IMR-90 (cell line): Measurements from ENCODE around the gene SAMD8. TPM values are rescaled to one million over a fixed set of nuclear protein-coding genes. Genes with fewer than 3 reads are reported as not detected.

Source experiments
- ATAC-seq: fragments of 200-7000 bp; cut with Tn5 transposase; 2 replicates; pipeline ENCODE4 v1.9.1; 2020; ENCODE audit warnings: low read depth, mild to moderate bottlenecking, moderate library complexity
- BruUV-seq: library from RNA; stranded (reverse); fragments of 400-500 nt; replicated peaks from 2 replicates; lab custom pipeline; 2021; lab: Mats Ljungman, UMichigan
- CTCF ChIA-PET: fragments of 300-600 bp; formaldehyde crosslinking; extraction: SDS; loops from one replicate; lab custom pipeline; 2021; ENCODE audit warnings: antibody characterized with exemption; lab: Yijun Ruan, JAX
- POLR2A ChIA-PET: fragments of 300-600 bp; sonication (Branson Sonifier 250); formaldehyde crosslinking; loops from one replicate; lab custom pipeline; 2022; ENCODE audit warnings: antibody characterized with exemption; ENCODE audit not compliant: unreplicated experiment; lab: Charles Lee
- DNase-seq: peaks from one replicate; pipeline ENCODE4 v3.0.0; 2013
- H2AFZ ChIP-seq: replicated peaks from 2 replicates; pipeline ENCODE3; 2013; ENCODE audit warnings: low read length, mild to moderate bottlenecking; ENCODE audit not compliant: poor library complexity
- H2AK5ac ChIP-seq: 2 replicates; pipeline ENCODE4 v1.6.1; 2013; ENCODE audit warnings: low read depth, low read length, inconsistent platforms
- H2AK9ac ChIP-seq: replicated peaks from 2 replicates; pipeline ENCODE3; 2013; ENCODE audit warnings: mild to moderate bottlenecking, low read depth, low read length, moderate library complexity; ENCODE audit not compliant: poor library complexity
- H2BK120ac ChIP-seq: 2 replicates; pipeline ENCODE4 v1.6.1; 2013; ENCODE audit warnings: low read depth, low read length, inconsistent platforms
- H2BK15ac ChIP-seq: 3 replicates; pipeline ENCODE4 v1.6.1; 2013; ENCODE audit warnings: low read depth, low read length, inconsistent platforms
- H2BK20ac ChIP-seq: 2 replicates; pipeline ENCODE4 v1.6.1; 2013; ENCODE audit warnings: low read depth, mild to moderate bottlenecking, inconsistent platforms, low read length, moderate library complexity
- H2BK5ac ChIP-seq: 2 replicates; pipeline ENCODE4 v1.6.1; 2013; ENCODE audit warnings: mild to moderate bottlenecking, low read depth, low read length, inconsistent platforms; ENCODE audit not compliant: poor library complexity, severe bottlenecking
- H3K14ac ChIP-seq: replicated peaks from 2 replicates; pipeline ENCODE4 v1.6.1; 2013; ENCODE audit warnings: low read depth, low read length, inconsistent platforms
- H3K18ac ChIP-seq: 2 replicates; pipeline ENCODE4 v1.6.1; 2013; ENCODE audit warnings: low read depth, low read length, control low read depth
- H3K23ac ChIP-seq: 2 replicates; pipeline ENCODE4 v1.6.1; 2013; ENCODE audit warnings: low read depth, low read length, inconsistent platforms
- H3K27ac ChIP-seq: 2 replicates; pipeline ENCODE4 v1.5.1; 2013; ENCODE audit warnings: mild to moderate bottlenecking, control low read depth, low read length; ENCODE audit not compliant: insufficient read depth
- H3K27me3 ChIP-seq: 2 replicates; pipeline ENCODE4 v1.6.1; 2013; ENCODE audit warnings: low read length; ENCODE audit not compliant: control insufficient read depth, insufficient read depth
- H3K36me3 ChIP-seq: 2 replicates; pipeline ENCODE4 v1.6.1; 2013; ENCODE audit warnings: low read length, mixed read lengths; ENCODE audit not compliant: control insufficient read depth, insufficient read depth
- H3K4ac ChIP-seq: 2 replicates; pipeline ENCODE4 v1.6.1; 2013; ENCODE audit warnings: low read depth, low read length, inconsistent platforms
- H3K4me1 ChIP-seq: 2 replicates; pipeline ENCODE4 v1.6.1; 2013; ENCODE audit warnings: low read length, mixed read lengths; ENCODE audit not compliant: control insufficient read depth, insufficient read depth
- H3K4me2 ChIP-seq: 2 replicates; pipeline ENCODE4 v1.6.1; 2013; ENCODE audit warnings: low read depth, mild to moderate bottlenecking, control low read depth, low read length, moderate library complexity
- H3K4me3 ChIP-seq: 2 replicates; pipeline ENCODE4 v1.5.1; 2013; ENCODE audit warnings: low read depth, mild to moderate bottlenecking, control low read depth, low read length, moderate library complexity; ENCODE audit not compliant: insufficient read depth
- H3K56ac ChIP-seq: 2 replicates; pipeline ENCODE4 v1.6.1; 2013; ENCODE audit warnings: low read length, inconsistent platforms; ENCODE audit not compliant: insufficient read depth; ENCODE audit errors: extremely low read depth
- H3K79me1 ChIP-seq, 2 experiments: 2 replicates each; pipeline ENCODE4 v1.6.1; 2013; ENCODE audit warnings: low read length in 2 of 2, inconsistent platforms in 1 of 2, low read depth in 1 of 2
- H3K9ac ChIP-seq: 2 replicates; pipeline ENCODE4 v1.6.1; 2013; ENCODE audit warnings: low read depth, low read length, control low read depth
- H3K9me1 ChIP-seq: 2 replicates; pipeline ENCODE4 v1.6.1; 2013; ENCODE audit warnings: low read length, inconsistent platforms; ENCODE audit not compliant: insufficient read depth
- H3K9me3 ChIP-seq: 2 replicates; pipeline ENCODE4 v1.6.1; 2013; ENCODE audit warnings: low read length; ENCODE audit not compliant: control insufficient read depth, insufficient read depth
- H4K20me1 ChIP-seq: 2 replicates; pipeline ENCODE4 v1.6.1; 2013; ENCODE audit warnings: low read length, inconsistent platforms; ENCODE audit not compliant: insufficient read depth
- H4K5ac ChIP-seq: 2 replicates; pipeline ENCODE4 v1.6.1; 2013; ENCODE audit warnings: mild to moderate bottlenecking, low read depth, low read length, control low read depth
- H4K8ac ChIP-seq, 2 experiments: 2 replicates each; pipeline ENCODE4 v1.6.1; 2013; ENCODE audit warnings: low read depth in 2 of 2, low read length in 2 of 2, control low read depth in 1 of 2, inconsistent platforms in 1 of 2
- H4K91ac ChIP-seq: 2 replicates; pipeline ENCODE4 v1.6.1; 2013; ENCODE audit warnings: low read depth, low read length, inconsistent platforms; ENCODE audit not compliant: insufficient read depth
- CEBPB ChIP-seq: IDR thresholded peaks from 2 replicates; pipeline ENCODE4 v1.6.1; 2012; ENCODE audit warnings: low read depth, low read length, improper control_type of control experiment
- CHD1 ChIP-seq: IDR thresholded peaks from 2 replicates; pipeline ENCODE4 v1.6.1; 2012; ENCODE audit warnings: low read depth, low read length, improper control_type of control experiment
- CTCF ChIP-seq: conservative IDR thresholded peaks from 2 replicates; pipeline ENCODE4 v1.5.1; 2012; ENCODE audit warnings: mild to moderate bottlenecking, low read depth, low read length, improper control_type of control experiment
- FOS ChIP-seq: fragments of 150-350 bp; IDR thresholded peaks from 2 replicates; pipeline ENCODE4 v1.6.1; 2016; ENCODE audit warnings: low read depth, low read length
- MAFK ChIP-seq: IDR thresholded peaks from 2 replicates; pipeline ENCODE4 v1.6.1; 2012; ENCODE audit warnings: low read depth, low read length, improper control_type of control experiment
- MAZ ChIP-seq: IDR thresholded peaks from 2 replicates; pipeline ENCODE4 v1.6.1; 2012; ENCODE audit warnings: low read depth, mild to moderate bottlenecking, low read length, improper control_type of control experiment, moderate library complexity, borderline replicate concordance
- NFE2L2 ChIP-seq: fragments of 150-350 bp; IDR thresholded peaks from 2 replicates; pipeline ENCODE4 v1.6.1; 2016; ENCODE audit warnings: low read depth, mild to moderate bottlenecking, low read length
- POLR2A ChIP-seq: IDR thresholded peaks from 2 replicates; pipeline ENCODE4 v1.6.1; 2012; ENCODE audit warnings: mild to moderate bottlenecking, low read depth, low read length
- RAD21 ChIP-seq: IDR thresholded peaks from 2 replicates; pipeline ENCODE4 v1.6.1; 2012; ENCODE audit warnings: low read length, improper control_type of control experiment
- RFX5 ChIP-seq: IDR thresholded peaks from 2 replicates; pipeline ENCODE4 v1.8.0; 2012; ENCODE audit warnings: low read depth, mild to moderate bottlenecking, low read length, moderate library complexity
- SMC3 ChIP-seq: fragments of 150-350 bp; IDR thresholded peaks from 2 replicates; pipeline ENCODE4 v1.6.1; 2016; ENCODE audit warnings: low read depth, mild to moderate bottlenecking, antibody characterized with exemption, low read length, moderate library complexity
- USF2 ChIP-seq: fragments of 150-350 bp; IDR thresholded peaks from 2 replicates; pipeline ENCODE4 v1.6.1; 2017; ENCODE audit warnings: mild to moderate bottlenecking, antibody characterized with exemption, low read length, low read depth
- WGBS, 2 experiments: methylation state at CpG; one replicate each; pipeline versions ENCODE4 v1.1.5 to v1.1.7; 2013; ENCODE audit warnings: missing lambda C conversion rate in 2 of 2; ENCODE audit not compliant: insufficient read length in 1 of 2; ENCODE audit errors: extremely low coverage in 2 of 2; 5-methylcytosine and 5-hydroxymethylcytosine counted together
- dilution Hi-C: fragments of 300-500 bp; cut with HindIII; formaldehyde crosslinking; loops from one replicate; pipeline ENCODE4 v1.14.3; 2018; ENCODE audit warnings: low sequenced_read_pairs; ENCODE audit not compliant: unreplicated experiment
- in situ Hi-C: fragments of 300-500 bp; cut with MboI; formaldehyde crosslinking; loops from 3 replicates; pipeline ENCODE4 v1.14.3; 2019; ENCODE audit warnings: low sequenced_read_pairs, inconsistent platforms, mixed read lengths
- intact Hi-C: fragments of 100-400 bp; cut with micrococcal nuclease; formaldehyde crosslinking; loops from 2 replicates; pipeline ENCODE4 v1.10.0; 2022
- polyA plus RNA-seq, 3 experiments: library from polyadenylated mRNA; depleted of rRNA; stranded (reverse); fragments of >200 nt; gene quantifications; 2 replicates each; pipeline ENCODE4 v1.2.3, GENCODE V29; 2012; ENCODE audit warnings: low replicate concordance in 1 of 3
- total RNA-seq: library from RNA; depleted of rRNA; stranded (reverse); fragments of >200 nt; gene quantifications from 2 replicates; pipeline ENCODE4 v1.2.3, GENCODE V29; 2012

SAMD8 gene
- total and polyA plus RNA-seq, 2 of the 4 experiments (the other 2 are of a cell fraction): 10.1 to 28.7 TPM

- Histone ChIP-seq H3K27ac (no peak overlapping the region), H2BK20ac (no peak overlapping the region), H4K5ac (no peak overlapping the region), H2AK5ac (no peak overlapping the region), H2BK15ac (no peak overlapping the region), H2BK5ac (no peak overlapping the region), H3K9ac (no peak overlapping the region), H2AFZ (no peak overlapping the region), H3K23ac (no peak overlapping the region), H3K27me3 (no peaks in the 10 kb centered on the region), H2BK120ac (no peak overlapping the region), H3K4ac (no peak overlapping the region), H3K56ac (no peak overlapping the region), H3K36me3 (peaks cover 19% of the 10 kb centered on the region), H3K4me3 (no peak overlapping the region), H4K20me1 (0 out of 2 replicates have a peak, but pooled peaks cover 4% of the 10 kb centered on the region), H4K91ac (no peak overlapping the region), H3K18ac (no peak overlapping the region), H2AK9ac (no peak overlapping the region), H4K8ac (no peak overlapping the region), H3K4me2 (no peak overlapping the region), H3K4me1 (peaks cover 5% of the 10 kb centered on the region), H3K9me1 (0 out of 2 replicates have a peak, but pooled peaks cover 2% of the 10 kb centered on the region), H3K9me3 (no peaks in the 10 kb centered on the region), H3K14ac (no peak overlapping the region), H3K79me1 (peaks cover 16 to 27% of the 10 kb centered on the region in 2 experiments)
- dilution Hi-C loops: no loop called here
- DNase-seq: no peak
- ChIA-PET CTCF (no interaction called here), POLR2A (no interaction called here)
- BruUV-seq: no TSS peak
- intact Hi-C loops: loop anchor here (5.0 kb wide), 1 partner anchor 48 kb away; no protein-coding TSS in a partner anchor
- in situ Hi-C loops: no loop called here
- ATAC-seq: no peak
- no peak for TF ChIP-seq SMC3
- TF ChIP-seq CEBPB: no peak
- no peak for TF ChIP-seq MAZ
- no peak for TF ChIP-seq CTCF
- TF ChIP-seq MAFK: no peak
- no peak for TF ChIP-seq NFE2L2
- TF ChIP-seq CHD1: no peak
- no peak for TF ChIP-seq RAD21
- TF ChIP-seq POLR2A: no peak
- TF ChIP-seq FOS: no peak
- TF ChIP-seq RFX5: no peak
- no peak for TF ChIP-seq USF2
- WGBS, 2 experiments: no CpG with 5 or more reads among the region's 2 CpGs
Observed at GRCh38 chr10:75175046-75175445, 63.6 kb downstream of the SAMD8 start.
